ENCODE measurements around the gene RBP5. TPM values are rescaled to one million over a fixed set of nuclear protein-coding genes. Genes with fewer than 3 reads are reported as not detected.

RBP5 gene
- total and polyA plus RNA-seq, 9 of the 15 experiments (the other 6 are each of a cell fraction or from before 2014, with no cell fraction given), result 8.6 to 22.5 (median 11.4) TPM

GRCh38 chr12:7130701-7131501 is 2.2 kb upstream of the RBP5 start:
- WGBS (ENCODE audit: insufficient coverage, low coverage, missing lambda C conversion rate), result 5% methylated on average over 17 of the region's 32 CpGs
- FAIRE-seq (peak; percentile 59), ATAC-seq (peak; percentile 30; the same call in 2 of the 3 replicates), DNase-seq (ENCODE audit: extremely low read depth in 1 of 4, low spot score in 3 of 4) (peak; percentile 32 to 56 (median 36))
- peak overlapping the region; percentile 88 for H3K4me2 ChIP-seq (ENCODE audit: insufficient read depth, low read length)
- H3K4me1 ChIP-seq (replicated peaks in 1 of 2; ENCODE audit: control insufficient read depth in 2 of 2, insufficient read depth in 2 of 2, low read length in 2 of 2), result peaks cover 24 to 44% of the 10 kb centered on the region in 2 experiments
- no peaks in the 10 kb centered on the region for H3K9me1 ChIP-seq (ENCODE audit: control insufficient read depth, insufficient read depth, low read length)
- ChIA-PET CTCF (ENCODE audit: low intra/inter-chr PET ratio) (no interaction called here), POLR2A (interaction anchor here (0.7 to 1.0 kb wide), 2 partner anchors 15 to 193 kb away, joined by 3 read pairs; no protein-coding TSS in a partner anchor)
- H3K9ac ChIP-seq (ENCODE audit: insufficient read depth in 1 of 2, low read depth in 2 of 2, low read length in 2 of 2), result peak overlapping the region; percentile 68 to 91; a peak in 3 of 4 replicates
- 0 out of 2 replicates have a peak, but pooled peaks cover 2% of the 10 kb centered on the region for H4K20me1 ChIP-seq (replicated peaks; ENCODE audit: control insufficient read depth, insufficient read depth, low read length)
- no peaks in the 10 kb centered on the region for H3K27me3 ChIP-seq (ENCODE audit: control insufficient read depth in 2 of 2, insufficient read depth in 2 of 2, low read length in 2 of 2)
- H2AFZ ChIP-seq (ENCODE audit: low read depth, low read length), result peak overlapping the region; percentile 84; the same call in 1 of the 2 replicates
- H3K36me3 ChIP-seq (ENCODE audit: control insufficient read depth, insufficient read depth, low read length), result peaks cover 23% of the 10 kb centered on the region; the same call in 2 of the 3 replicates
- peak overlapping the region; percentile 81; the same call in 1 of the 3 replicates for H3K27ac ChIP-seq (ENCODE audit: extremely low read depth, low read depth, low read length)
- H3K9me3 ChIP-seq (replicated peaks; ENCODE audit: control insufficient read depth, insufficient read depth, low read depth, low read length), result no peaks in the 10 kb centered on the region
- intact Hi-C loops (cut with micrococcal nuclease), result no loop called here
- no TSS peak for BruUV-seq (replicated peaks)
- in situ Hi-C loops (cut with MboI), result no loop called here
- peaks cover 35% of the 10 kb centered on the region for H3K79me2 ChIP-seq (ENCODE audit: control insufficient read depth, insufficient read depth, low read length)
- peak overlapping the region; percentile 61 for H3K4me3 ChIP-seq
- TF ChIP-seq NFIX (CRISPR knock-in tag; IDR thresholded peaks at IDR 0.05; ENCODE audit: low read depth) (no peak), SETDB1 (IDR thresholded peaks at IDR 0.05; ENCODE audit: low read length) (no peak), VEZF1 (CRISPR knock-in tag; IDR thresholded peaks at IDR 0.05) (no peak; the same call in 1 of the 2 replicates), ARID1B (IDR thresholded peaks at IDR 0.05) (0 out of 2 replicates have a peak, but pooled peaks have one; percentile 12), ELF1 (tag; IDR thresholded peaks at IDR 0.05) (no peak), FOXK1 (CRISPR knock-in tag; IDR thresholded peaks at IDR 0.05; ENCODE audit: borderline replicate concordance) (no peak), XRCC4 (IDR thresholded peaks at IDR 0.05; ENCODE audit: extremely low read depth, insufficient read depth, insufficient read length) (no peak), ZNF133 (CRISPR knock-in tag; IDR thresholded peaks at IDR 0.05) (no peak), NCOR1 (IDR thresholded peaks at IDR 0.05) (no peak), ZNF444 (CRISPR knock-in tag; IDR thresholded peaks at IDR 0.05) (no peak), ILK (tag; IDR thresholded peaks at IDR 0.05; ENCODE audit: borderline replicate concordance, low read depth) (no peak), TCFL5 (CRISPR knock-in tag; conservative IDR thresholded peaks at IDR 0.05) (no peak), EP300 (IDR thresholded peaks at IDR 0.05; ENCODE audit: low read length) (no peak), USF2 (CRISPR knock-in tag; IDR thresholded peaks at IDR 0.05) (no peak), HNRNPK (IDR thresholded peaks at IDR 0.05; ENCODE audit: low read depth, low read length, poor library complexity, severe bottlenecking) (no peak), CBX2 (IDR thresholded peaks at IDR 0.05; ENCODE audit: insufficient read depth, low read length, poor library complexity, severe bottlenecking) (no peak), CTCF (IDR thresholded peaks at IDR 0.05 in 2 of 3, conservative IDR thresholded peaks at IDR 0.05 in 1 of 3; ENCODE audit: insufficient read depth in 2 of 3, low read depth in 1 of 3, low read length in 3 of 3) (no peak)
